Head of caudate nucleus (tissue), 42 donors: Measurements from ENCODE around the gene PDE4D.
"Not testable (repeated sequence)": the region's sequence is repeated elsewhere in the genome, so short reads cannot be mapped to it uniquely, and the experiment has no call there.

ENCODE experiments used
- DNase-seq, 42 donors: peaks; one replicate each; pipeline versions ENCODE4 v3.0.0 to v3.0.0-alpha.2; 2020 to 2021; ENCODE audit warnings: mixed read lengths in 7 of 42
- intact Hi-C: fragments of 100-400 bp; cut with DNase I; formaldehyde crosslinking; loops from one replicate; pipeline ENCODE4 v1.15.0; 2022

Gene PDE4D

DNA sequence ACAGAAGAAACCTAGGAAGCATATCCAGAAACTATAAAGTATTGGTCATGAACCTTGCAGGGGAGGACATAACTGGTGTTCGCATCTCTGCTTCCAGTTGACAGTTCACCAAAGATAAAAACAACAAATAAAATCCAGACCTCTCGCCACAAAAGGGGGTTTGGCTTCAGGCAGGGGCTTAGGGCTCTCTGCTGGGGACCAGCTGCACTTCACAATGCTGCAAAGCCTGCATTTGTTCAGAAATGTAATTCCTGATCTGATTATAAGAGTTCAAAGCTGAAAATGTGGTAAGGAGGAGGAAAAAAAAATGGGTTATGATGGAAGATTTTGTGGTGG, 79.0 kb downstream of the PDE4D start:
- DNase-seq: no peak
- intact Hi-C loops: loop anchor here (10.0 kb wide), 2 partner anchors 570 to 850 kb away; no protein-coding TSS in a partner anchor

DNA sequence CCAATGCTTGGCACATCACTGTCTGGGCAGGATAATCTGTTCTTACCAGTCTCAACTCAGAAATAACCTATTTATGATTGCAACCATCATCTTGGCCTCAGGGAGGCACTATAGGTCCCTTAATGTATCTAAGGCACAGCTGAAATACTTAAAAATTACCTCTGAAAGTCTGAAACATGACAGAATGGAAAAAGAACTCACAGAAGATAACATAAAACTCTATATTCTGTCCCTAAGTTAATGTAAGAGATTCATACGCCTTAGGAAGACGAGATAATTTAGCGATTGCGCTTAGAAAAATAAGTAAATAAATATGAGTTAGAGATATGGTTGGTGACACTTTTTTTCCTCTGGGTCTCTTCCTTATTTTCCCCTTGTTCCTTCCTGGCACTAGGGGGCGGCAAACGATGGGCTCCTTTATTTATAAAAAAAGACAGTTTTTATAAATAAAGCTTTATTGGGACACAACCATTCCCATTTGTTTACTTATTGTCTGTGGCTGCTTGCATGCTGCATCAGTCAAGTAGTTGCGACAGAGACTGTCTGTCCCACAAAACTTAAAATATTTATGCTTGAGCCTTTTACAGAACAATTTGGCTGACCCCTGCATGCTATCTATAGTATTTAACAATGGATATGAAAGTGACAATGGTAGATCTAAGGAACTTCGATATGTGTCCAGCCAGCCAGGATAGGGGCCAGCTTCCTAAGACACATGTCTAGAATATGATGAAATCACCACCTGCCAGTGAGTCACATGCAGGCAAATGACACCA, 79.6 kb downstream of the PDE4D start:
- DNase-seq: peak in 19 of 42 donors; percentile 5 to 70 (median 44)
- intact Hi-C loops: loop anchor here (10.0 kb wide), 2 partner anchors 571 to 851 kb away; no protein-coding TSS in a partner anchor

DNA sequence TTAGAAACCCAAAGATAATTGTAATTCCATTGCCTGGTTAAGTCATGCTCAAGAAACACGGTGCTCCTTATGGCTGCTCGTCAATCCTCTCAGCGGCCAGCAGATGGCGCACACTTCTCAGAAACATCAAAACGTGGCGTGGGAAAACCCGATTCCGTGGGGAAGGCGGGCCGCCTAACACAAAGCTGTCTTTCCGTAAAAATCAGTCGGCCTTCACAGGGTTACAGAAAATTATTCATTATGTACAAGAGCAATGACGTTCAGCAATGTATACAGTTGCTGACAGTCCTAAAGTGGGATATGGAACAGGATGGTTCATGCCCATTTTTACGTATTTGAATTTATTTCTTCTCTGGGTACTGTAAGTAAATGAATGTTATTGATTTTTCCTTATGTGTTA, 83.5 kb downstream of the PDE4D start:
- DNase-seq: peak; percentile 70 to 93 (median 85)
- intact Hi-C loops: loop anchor here (10.0 kb wide), 2 partner anchors 575 to 855 kb away; no protein-coding TSS in a partner anchor

DNA sequence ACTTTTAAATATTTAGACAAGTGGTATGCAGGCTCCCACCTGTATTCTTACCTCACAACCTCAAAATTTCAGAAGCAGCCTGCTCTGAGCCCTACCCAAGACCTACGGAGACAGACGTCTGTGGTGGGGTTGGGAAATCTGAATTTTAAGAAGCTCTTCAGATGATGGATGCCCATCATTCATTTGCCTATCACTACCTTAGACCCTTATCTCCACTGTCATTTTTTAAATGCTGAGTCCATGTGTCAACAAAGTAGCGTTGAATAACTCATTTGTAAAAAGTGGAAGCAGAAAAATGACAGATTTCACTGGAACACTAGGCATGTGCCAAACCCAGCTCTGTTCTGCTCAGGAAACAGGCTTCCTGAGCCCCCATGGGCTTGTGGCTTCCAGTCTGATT, 85.7 kb downstream of the PDE4D start:
- no peak for DNase-seq
- intact Hi-C loops: no loop called here

DNA sequence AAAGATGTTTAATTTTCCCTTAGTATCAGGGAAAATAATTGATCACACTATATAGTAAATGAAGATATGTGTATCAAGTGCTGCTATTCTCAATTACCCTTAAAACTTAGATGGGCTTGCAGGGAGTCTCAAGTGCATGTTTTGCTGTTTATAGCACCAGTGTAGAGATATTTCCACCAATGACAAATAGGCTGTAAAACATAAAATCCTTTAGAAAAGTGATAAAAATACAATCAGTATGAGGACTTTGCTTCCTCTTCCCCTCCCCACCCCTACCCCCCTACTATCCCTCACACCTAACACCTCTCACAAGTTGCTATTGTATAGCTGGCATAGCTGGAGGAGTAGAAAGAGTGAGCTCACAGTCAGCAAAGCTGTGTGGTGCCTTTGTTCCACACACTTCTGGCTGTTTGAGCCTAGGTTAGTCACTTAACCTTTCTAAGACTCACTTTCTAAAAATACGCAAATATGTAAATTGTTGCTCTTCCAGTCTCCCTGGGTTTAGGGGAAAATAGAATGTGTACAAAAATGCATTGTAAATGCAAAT, 93.1 kb downstream of the PDE4D start:
- no peak for DNase-seq
- intact Hi-C loops: no loop called here

DNA sequence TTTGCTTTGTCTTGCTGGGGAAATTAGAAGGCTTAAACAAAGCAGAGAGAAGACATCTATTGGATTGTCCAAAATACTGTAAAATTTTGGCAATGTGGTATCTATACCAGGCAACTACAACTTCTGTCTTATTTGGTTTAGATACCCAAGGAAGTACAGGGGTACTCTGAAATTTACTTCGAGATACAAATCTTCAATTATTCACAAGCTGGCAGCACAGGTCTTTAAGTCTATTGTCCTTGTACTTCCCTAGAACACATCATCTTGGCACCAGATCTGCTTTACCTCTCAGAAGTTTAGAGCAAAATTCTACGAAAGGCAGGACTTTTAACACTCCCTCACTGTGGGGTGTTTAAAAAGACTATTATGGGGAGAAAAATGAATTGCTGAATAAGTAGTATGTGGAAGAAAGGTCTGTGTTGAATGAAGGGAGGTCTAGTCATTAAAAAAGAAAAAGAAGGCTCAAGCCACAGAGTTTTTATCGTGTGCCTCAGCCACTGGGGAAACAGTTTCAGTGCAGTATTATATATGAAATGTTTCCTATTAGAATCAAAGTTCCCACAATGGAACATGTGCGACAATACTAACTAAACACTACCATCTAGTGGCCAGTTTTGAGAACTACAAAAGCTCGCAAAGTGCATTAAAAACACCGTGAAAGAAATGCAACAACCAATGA, 93.7 kb downstream of the PDE4D start:
- peak in 13 of 42 donors; percentile 15 to 73 (median 31) for DNase-seq
- intact Hi-C loops: no loop called here

DNA sequence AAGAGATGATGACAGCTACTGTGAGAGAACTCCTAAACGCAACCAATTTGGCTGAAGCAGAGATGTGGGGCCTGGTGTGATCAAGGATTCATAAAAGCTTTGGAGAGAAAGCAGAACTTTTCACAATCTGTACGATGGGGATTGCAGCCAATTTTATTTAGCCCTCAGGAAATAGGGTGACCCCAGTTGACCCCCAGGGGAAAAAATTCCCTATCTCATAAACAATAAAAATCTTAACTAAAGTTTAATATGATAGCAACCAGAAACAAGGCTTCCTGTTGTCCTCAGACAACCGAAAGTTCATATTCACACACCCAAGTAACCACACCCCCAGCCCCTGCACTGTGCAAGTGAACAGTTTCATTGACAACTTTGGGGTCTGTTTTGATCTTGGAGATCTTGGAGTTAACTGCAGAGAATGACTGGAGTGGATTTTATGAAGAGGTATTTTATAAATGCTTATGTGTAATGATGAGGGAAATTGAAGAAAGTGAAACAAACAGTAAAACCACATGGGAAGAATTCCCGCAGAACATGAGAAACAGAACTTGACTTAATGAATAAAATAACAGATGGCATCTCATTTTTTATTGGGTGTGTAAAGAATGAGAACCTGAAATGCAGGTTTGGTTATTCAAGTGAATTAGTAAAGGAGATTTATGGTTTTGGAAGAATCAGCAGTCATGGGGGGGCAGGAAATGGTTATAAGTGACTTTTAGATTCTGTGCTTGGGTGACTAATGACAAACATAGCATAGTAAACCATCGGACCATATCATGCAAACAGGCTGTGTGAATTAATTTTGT, 94.5 kb downstream of the PDE4D start:
- intact Hi-C loops: no loop called here
- no peak for DNase-seq

DNA sequence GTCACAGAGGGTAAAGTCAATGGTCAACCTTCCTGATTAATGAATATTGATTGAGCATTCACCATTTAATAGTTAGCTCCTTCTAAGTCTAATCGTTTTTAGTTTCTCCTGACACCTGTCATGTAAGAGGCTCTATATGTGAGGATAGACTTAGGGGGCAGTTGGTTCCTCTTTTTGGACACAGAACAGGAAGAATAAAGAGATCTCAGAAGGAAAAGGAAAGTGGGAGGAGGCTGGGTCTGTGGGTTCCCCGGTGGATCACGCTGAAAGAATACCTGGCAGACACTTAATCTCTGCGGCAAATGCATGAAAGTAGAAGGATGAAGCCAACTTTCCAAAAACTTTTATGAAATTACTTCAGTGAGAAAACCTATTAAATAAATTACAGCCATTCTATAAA, 98.4 kb downstream of the PDE4D start:
- intact Hi-C loops: no loop called here
- DNase-seq: no peak

DNA sequence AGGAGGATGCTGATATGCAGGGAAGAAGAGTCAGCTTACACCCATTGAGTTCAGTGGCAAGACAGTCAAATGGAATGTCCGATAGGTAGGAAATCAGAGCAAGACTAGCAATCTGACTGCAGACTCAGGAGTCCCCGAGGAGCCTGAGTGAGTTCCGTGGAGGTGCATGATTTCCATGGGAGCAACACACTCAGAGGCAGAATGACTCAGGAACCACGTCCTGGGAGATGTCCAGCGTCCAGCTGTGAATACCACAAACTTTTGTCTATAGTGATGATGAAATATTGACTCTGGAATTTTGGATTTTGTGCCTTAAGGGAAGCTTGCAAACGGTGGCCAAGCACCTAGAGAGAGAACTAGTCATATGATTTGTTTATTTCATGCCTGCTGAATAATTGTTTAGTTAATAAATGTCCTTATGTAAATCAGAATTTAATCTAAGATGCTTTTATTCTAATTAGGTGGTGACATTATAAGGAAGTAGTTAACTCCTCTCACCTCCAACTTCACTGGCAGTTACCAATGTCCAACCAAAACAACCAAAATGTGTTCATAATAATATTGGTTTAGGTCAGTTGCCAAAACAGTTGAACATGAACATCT, 100.4 kb downstream of the PDE4D start:
- DNase-seq: no peak

DNA sequence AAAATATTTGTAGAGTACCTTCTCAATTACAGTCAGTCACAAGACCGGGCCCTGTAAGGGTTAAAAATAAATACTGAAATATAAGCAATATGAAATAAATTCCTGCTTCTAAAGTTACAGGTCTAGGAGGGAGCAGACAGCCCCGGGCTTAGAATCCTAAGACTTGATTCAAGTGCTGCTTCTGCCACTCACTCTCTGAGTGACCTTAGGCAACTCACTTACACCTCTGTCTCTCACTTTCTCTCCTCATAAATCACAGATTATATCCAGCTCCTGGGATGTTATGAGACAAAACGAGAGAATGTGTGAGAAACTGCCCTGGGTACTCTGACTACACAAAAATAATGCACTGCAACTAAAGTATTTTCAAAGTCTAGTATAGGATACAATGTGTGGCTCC, 101.9 kb downstream of the PDE4D start:
- intact Hi-C loops: no loop called here
- DNase-seq: no peak

More for the DNA sequence above, 100.4 kb downstream of the PDE4D start:
- intact Hi-C loops: no loop called here

DNA sequence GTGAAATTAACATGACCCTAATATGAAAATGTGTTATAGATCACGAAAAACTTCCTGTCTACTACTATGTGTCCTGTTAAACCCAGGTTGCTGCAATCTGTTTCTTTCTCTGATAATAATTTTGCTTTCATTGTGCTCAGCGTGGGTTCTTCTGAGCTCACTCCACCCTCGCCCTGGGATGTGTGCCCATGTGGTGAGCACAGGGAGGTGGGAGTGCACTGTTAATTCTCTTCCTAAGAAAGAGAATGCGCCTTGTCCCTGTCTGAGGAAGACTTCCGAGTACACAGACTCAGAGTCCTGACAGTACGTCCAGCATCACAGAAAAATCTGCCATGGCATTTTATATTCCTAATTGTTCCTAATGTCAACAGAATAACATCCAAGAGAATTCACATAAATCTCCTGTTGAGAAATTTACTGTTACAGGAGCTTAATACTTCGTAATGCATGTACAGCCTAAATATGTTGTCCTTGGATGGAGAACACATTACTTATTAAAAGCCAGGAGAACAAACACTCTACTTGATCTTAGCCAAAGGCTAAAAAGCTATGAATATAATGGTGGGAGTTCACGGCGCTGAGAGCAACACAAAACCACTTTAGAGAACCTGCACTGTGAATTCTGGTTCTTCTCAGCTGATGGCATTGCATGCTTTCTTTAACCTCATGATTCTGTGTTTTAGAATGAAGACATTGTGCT, 102.6 kb downstream of the PDE4D start:
- DNase-seq: peak in 35 of 42 donors; percentile 16 to 78 (median 46)
- intact Hi-C loops: no loop called here

DNA sequence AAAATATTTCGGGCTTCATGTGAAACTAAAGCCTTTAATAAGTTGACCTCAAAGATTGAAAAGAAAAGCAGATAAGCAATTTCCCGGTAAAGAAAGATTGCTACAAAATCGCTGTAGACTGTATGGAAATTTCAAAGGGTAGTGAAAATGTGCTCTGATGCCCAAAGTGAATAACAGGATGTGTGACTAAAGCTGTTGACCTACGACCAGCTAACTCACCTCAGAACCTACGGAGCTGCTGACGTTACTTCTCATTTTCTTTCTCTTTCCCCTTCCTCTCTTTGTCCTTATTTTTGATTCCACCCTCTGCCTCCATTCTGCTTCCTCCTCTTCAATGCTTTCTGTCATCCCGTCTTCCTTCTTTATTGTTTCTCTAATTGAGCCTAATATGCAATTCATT, 103.2 kb downstream of the PDE4D start:
- DNase-seq: no peak
- intact Hi-C loops: no loop called here

DNA sequence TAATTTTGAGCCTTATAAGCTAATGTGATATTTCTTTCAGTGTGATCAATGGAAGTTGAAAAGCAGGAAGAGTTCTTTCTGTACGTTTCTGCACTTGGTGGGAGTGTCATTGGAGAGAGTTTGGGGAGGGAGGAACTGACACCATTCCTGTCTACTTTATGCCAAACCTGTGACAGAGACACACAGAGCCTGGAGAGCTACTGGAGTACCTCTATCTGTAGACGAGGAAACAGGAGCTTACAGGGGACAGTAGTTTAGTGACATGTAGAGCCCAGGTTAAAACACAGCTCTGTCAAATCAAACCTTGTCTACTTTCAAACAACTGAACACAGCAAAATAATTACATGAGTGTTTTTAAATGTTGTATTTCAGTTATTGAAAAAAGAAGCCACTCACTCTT, 103.6 kb downstream of the PDE4D start:
- intact Hi-C loops: no loop called here
- peak in 1 of 42 donors; percentile 12 for DNase-seq

DNA sequence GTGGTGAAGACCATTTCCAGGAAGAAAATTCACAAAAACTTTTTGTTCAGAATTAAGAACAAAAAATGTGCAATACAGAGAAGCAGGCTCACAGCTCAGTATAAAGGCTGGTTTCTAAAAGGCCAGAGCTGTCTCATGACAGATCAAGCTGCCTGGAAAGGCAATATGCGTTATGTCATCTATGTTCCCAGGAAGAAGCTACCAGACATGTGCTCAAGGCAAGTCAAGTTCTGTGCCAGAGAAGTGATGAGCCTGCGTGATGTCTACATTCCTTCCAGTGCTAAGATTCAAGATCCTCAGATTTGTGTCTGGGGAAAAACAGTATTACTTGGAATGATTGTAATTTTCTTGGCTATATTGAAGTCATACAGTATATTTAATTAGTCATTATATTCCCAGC, 104.3 kb downstream of the PDE4D start:
- no peak for DNase-seq
- intact Hi-C loops: no loop called here

DNA sequence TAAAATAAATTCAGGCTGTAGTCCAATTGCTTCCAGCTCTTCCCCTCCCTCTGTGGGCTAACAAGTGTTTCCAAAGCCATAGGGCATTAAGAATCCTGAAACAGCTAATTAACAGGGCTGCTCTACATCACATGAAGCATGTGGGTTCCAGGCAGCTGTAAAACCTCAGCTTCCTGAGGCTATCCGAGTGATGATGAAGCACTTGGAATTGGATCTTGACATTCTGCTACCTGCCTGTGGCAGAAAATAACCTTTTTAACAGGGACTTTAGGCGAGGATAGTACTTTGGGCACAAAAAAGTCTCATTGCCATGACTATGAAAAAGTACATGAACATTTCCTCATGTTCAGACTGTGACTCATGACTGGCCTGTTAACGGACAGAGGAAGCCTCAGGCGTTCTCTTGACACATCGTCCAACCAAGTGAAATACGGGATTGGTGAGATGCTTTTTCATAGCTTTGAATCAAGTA, 107.2 kb downstream of the PDE4D start:
- no peak for DNase-seq
- intact Hi-C loops: no loop called here

DNA sequence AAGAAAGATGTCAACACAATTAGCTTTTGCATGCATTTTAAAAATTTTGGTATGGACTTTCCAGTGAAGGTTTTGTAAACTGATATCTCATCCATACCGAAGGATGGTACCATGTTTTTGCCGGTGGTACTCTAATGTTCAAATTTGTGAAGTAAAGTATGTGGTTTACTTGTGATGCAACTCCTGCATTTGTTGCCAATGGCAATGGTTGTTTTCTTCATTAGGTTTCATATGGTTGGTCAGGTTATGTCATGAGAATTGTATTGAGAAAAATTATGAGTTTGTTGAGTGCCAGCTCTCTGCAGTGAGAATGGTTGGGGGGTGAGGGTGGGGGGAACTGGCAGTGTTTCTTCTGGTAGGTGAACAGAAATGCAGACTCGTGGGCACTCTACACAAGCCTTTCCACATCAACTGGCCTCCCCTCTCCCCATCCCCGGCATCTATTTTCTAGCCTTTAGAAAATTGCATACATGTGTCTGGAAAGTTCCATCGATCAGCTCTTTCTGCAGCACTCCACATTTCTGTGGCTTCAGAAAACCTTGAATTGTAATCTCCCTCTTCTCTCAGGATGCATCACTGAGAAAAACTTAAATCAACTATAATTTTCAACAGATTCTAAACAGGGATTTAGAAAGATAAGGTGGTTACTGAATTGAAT, 107.7 kb downstream of the PDE4D start:
- intact Hi-C loops: no loop called here
- no peak for DNase-seq

DNA sequence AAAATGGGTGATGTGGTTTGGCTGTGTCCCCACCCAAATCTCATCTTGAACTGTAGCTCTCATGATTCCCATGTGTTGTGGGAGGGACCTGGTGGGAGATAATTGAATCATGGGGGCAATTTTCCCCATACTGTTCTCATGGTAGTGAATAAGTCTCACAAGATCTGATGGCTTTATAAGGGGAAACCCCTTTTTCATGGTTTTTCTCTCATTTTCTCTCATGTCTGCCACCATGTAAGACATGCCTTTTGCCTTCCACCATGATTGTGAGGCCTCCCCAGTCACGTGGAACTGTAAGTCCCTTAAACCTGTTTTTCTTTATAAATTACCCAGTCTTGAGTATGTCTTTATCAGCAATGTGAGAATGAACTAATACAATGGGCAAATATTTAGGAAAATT, 108.8 kb downstream of the PDE4D start:
- DNase-seq, intact Hi-C loops: not testable (repeated sequence)

DNA sequence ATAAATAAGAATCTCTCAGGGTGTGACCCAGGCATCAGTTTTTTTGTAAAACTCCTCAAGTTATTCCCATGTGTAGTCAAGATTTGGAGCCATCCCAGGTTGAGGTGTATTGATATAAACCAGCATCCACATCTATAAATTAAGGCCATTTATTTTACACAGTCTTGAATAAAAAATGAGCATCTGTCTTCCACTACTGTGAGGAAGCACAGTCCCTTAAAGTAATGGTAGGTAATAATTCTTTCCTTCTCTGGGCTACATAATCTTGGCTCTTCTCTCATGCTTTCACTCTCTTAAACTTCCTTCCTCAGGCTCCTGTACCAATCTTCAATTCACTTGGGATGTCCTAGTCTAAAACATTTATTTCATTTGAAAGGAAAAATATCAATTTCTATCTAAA, 110.3 kb downstream of the PDE4D start:
- intact Hi-C loops: no loop called here
- no peak for DNase-seq
